Uterus (tissue), 2 donors: ENCODE results near the gene DEAF1.

Source experiments
- POLR2A ChIP-seq, 2 donors: fragments of 450-650 bp; IDR thresholded peaks; one replicate each; pipeline ENCODE4 v1.6.1; 2016; ENCODE audit warnings: antibody characterized with exemption in 2 of 2, mild to moderate bottlenecking in 1 of 2, moderate library complexity in 1 of 2
- TF ChIP-seq, protein P1 (sequence below), 4 experiments: fragments of 200-600 bp in 2 of 4; fragments of 450-650 bp in 2 of 4; sonication (generic) in 2 of 4; IDR thresholded peaks; one replicate each; pipeline ENCODE4 v1.5.1; 2016 to 2019; ENCODE audit warnings: antibody characterized with exemption in 4 of 4, mild to moderate bottlenecking in 2 of 4, moderate library complexity in 1 of 4

DNA sequence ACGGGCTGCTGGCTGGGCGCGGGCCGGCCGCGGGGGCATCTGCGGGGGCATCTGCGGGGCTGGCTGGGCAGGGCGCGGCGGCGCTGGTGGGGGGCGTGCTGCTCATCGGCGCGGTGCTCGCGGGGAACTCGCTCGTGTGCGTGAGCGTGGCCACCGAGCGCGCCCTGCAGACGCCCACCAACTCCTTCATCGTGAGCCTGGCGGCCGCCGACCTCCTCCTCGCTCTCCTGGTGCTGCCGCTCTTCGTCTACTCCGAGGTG, 57.8 kb downstream of the DEAF1 start:
- TF ChIP-seq, protein P1, sequence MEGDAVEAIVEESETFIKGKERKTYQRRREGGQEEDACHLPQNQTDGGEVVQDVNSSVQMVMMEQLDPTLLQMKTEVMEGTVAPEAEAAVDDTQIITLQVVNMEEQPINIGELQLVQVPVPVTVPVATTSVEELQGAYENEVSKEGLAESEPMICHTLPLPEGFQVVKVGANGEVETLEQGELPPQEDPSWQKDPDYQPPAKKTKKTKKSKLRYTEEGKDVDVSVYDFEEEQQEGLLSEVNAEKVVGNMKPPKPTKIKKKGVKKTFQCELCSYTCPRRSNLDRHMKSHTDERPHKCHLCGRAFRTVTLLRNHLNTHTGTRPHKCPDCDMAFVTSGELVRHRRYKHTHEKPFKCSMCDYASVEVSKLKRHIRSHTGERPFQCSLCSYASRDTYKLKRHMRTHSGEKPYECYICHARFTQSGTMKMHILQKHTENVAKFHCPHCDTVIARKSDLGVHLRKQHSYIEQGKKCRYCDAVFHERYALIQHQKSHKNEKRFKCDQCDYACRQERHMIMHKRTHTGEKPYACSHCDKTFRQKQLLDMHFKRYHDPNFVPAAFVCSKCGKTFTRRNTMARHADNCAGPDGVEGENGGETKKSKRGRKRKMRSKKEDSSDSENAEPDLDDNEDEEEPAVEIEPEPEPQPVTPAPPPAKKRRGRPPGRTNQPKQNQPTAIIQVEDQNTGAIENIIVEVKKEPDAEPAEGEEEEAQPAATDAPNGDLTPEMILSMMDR (IDR thresholded peaks at IDR 0.05): no peak
- TF ChIP-seq POLR2A (IDR thresholded peaks at IDR 0.05): no peak
